SK-N-MC (cell line): ENCODE results near the gene CAAP1.

Experiments
- DNase-seq: peaks from one replicate; pipeline ENCODE4 v3.0.0-alpha.2; 2011; ENCODE audit warnings: low read depth, low spot score
- H3K27ac ChIP-seq: fragments of 200-600 bp; sonication (generic); 2 replicates; pipeline ENCODE4 v1.5.1; 2016; ENCODE audit warnings: mixed run types
- H3K36me3 ChIP-seq: fragments of 200-600 bp; sonication (generic); 2 replicates; pipeline ENCODE4 v1.6.1; 2017; ENCODE audit warnings: antibody characterized with exemption, low read length, mixed read lengths; ENCODE audit not compliant: insufficient read depth
- H3K4me3 ChIP-seq: fragments of 200-600 bp; sonication (generic); 2 replicates; pipeline ENCODE4 v1.5.1; 2016
- H3K9ac ChIP-seq: fragments of 200-600 bp; sonication (generic); 2 replicates; pipeline ENCODE4 v1.8.0; 2017; ENCODE audit warnings: mixed run types, mixed read lengths; ENCODE audit not compliant: insufficient read length
- H3K9me3 ChIP-seq: fragments of 200-600 bp; sonication (generic); 2 replicates; pipeline ENCODE4 v1.6.1; 2017; ENCODE audit warnings: low read depth, mild to moderate bottlenecking, antibody characterized with exemption, low read length, moderate library complexity, mixed read lengths
- EZH2 ChIP-seq: fragments of 200-600 bp; sonication (generic); IDR thresholded peaks from one replicate; pipeline ENCODE4 v1.6.1; 2017; ENCODE audit warnings: antibody characterized with exemption
- FOXP2 ChIP-seq: optimal IDR thresholded peaks from 2 replicates; pipeline ENCODE3; 2011; ENCODE audit warnings: mild to moderate bottlenecking, moderate library complexity; ENCODE audit not compliant: insufficient read depth; ENCODE audit errors: extremely low read length, control extremely low read depth
- POLR2AphosphoS5 ChIP-seq: IDR thresholded peaks from 2 replicates; pipeline ENCODE4 v1.6.1; 2012; ENCODE audit warnings: mild to moderate bottlenecking, low read depth, low read length, borderline replicate concordance

Gene CAAP1

DNA sequence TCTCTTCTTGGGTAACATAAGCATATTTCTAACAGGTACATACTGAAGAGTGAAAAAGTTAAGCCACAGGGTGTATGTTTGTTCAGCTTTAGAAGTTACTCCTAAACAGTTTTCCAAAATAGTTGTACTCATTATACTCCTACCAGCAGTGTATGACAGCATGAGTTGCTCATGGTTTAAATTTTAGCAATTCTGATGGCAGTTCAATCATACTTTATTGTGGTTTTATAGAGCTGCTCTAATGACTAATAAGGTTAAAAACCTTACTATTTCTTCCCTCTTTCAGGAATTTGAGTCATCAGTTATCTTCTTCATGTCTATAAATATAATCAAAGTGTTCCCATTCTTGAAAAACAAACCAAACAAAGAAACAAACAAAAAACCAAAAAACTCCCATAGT lies 81.5 kb downstream of the CAAP1 start:
- Histone ChIP-seq H3K36me3 (no peaks in the 10 kb centered on the region), H3K9me3 (no peaks in the 10 kb centered on the region), H3K27ac (no peak overlapping the region), H3K9ac (no peak overlapping the region), H3K4me3 (no peak overlapping the region)
- DNase-seq: no peak
- no peak for TF ChIP-seq EZH2
- no peak for TF ChIP-seq FOXP2
- TF ChIP-seq POLR2AphosphoS5: no peak

DNA sequence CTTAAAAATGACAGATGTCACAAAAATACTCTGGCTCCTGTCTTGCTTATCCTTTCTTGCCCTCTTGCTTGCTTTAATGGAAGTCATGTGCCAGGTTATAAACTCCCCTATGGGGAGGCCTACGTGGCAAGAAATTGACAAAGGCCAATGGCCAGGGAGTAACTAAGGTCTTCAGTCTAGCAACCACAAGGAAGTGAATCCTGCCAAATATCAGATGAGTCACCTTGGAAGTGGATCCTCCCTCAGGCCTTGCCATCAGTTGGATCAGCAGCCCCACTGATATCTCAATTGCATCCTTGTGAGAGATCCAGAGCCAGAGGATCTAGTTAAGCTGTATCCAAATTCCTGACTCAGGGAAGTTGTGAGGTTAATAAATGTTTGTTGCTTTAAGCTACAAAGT lies 82.8 kb downstream of the CAAP1 start:
- H3K4me3 ChIP-seq: no peak overlapping the region
- H3K9me3 ChIP-seq: no peaks in the 10 kb centered on the region
- TF ChIP-seq EZH2 (no peak), FOXP2 (no peak), POLR2AphosphoS5 (no peak)
- DNase-seq: no peak
- no peaks in the 10 kb centered on the region for H3K36me3 ChIP-seq
- H3K27ac ChIP-seq: no peak overlapping the region
- no peak overlapping the region for H3K9ac ChIP-seq

DNA sequence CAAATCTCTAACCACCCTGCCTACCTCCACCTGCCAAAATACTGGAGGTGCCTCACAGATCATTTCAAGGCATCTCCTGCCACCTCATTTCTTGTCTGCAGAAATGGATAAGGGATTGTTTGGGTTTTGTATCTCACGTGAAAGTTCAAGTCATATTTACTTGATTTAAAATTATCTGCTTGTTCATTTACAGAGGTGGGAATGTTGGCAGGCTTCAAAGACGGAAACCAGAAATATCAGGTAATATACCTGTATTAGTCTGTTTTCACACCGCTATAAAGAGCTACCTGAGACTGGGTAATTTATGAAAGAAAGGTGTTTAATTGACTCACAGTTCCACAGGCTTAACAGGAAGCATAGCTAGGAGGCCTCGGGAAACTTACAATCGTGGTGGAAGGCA lies 85.4 kb downstream of the CAAP1 start:
- no peak for DNase-seq
- H3K9ac ChIP-seq: no peak overlapping the region
- H3K36me3 ChIP-seq: no peaks in the 10 kb centered on the region
- no peak for TF ChIP-seq POLR2AphosphoS5
- TF ChIP-seq FOXP2: no peak
- no peak for TF ChIP-seq EZH2
- no peaks in the 10 kb centered on the region for H3K9me3 ChIP-seq
- no peak overlapping the region for H3K4me3 ChIP-seq
- no peak overlapping the region for H3K27ac ChIP-seq

DNA sequence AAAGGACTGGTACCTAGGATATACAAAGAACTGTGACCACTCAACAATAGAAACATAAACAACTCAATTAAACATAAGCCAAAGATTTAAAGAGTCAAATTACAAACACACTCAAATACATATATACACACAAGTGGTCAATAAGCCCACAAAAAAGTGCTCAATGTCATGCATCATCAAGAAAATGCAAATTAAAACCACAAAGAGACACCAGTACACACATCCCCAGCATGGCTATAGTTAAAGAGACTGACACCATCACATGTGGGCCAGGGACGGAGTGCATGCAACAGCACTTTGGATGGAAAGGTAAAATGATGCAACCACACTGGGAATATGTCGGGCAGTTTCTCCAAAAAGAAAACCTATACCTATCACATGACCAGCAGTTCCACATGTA lies 89.7 kb downstream of the CAAP1 start:
- no peak overlapping the region for H3K27ac ChIP-seq
- DNase-seq: no peak
- no peak overlapping the region for H3K4me3 ChIP-seq

DNA sequence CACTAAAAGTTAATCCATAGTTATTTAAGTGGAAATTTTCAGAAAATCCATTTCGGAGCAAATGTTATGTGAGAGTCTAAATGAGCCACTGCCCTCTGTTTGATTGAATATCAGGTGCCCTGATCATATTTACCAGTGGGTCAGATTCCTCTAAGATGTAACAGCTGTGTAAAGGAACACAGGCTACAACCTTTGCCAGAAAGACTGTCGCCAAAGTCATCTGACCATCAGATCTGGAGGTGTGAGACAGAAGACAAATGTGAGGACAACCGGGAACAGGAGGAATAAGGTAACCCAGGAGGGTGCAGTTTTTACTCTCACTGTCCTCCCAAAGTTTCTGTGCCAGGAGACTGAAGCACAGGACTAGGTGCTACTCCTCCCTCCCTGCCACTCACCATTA lies 90.8 kb downstream of the CAAP1 start:
- H3K36me3 ChIP-seq: no peaks in the 10 kb centered on the region
- no peak overlapping the region for H3K27ac ChIP-seq
- TF ChIP-seq EZH2 (no peak), POLR2AphosphoS5 (no peak), FOXP2 (no peak)
- H3K9me3 ChIP-seq: no peaks in the 10 kb centered on the region
- no peak for DNase-seq
- no peak overlapping the region for H3K9ac ChIP-seq
- no peak overlapping the region for H3K4me3 ChIP-seq

More for the DNA sequence above, 89.7 kb downstream of the CAAP1 start:
- Histone ChIP-seq H3K9ac (no peak overlapping the region), H3K9me3 (no peaks in the 10 kb centered on the region), H3K36me3 (no peaks in the 10 kb centered on the region)
- TF ChIP-seq POLR2AphosphoS5: no peak
- TF ChIP-seq FOXP2: no peak
- no peak for TF ChIP-seq EZH2

DNA sequence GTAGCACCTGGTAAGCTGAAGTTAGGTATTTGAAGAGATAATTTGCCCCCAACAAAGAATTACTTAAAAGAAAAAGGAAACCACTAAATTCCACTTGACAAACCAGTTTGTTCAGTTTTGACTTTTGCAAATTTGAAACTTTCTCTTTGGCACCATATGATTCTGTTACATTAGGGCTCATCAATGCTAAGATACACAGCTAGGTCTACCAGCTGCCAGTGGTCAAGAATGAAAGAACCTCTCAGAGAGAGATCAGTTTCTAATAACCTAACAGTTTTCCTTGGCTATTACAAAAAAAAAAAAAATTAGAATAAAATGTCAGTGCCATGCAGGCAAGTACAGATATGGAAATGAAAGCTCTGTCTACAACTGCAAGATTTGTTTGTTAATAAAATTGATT lies 92.3 kb downstream of the CAAP1 start:
- Histone ChIP-seq H3K9me3 (no peaks in the 10 kb centered on the region), H3K36me3 (no peaks in the 10 kb centered on the region), H3K27ac (no peak overlapping the region), H3K4me3 (no peak overlapping the region), H3K9ac (no peak overlapping the region)
- TF ChIP-seq FOXP2: no peak
- TF ChIP-seq POLR2AphosphoS5: no peak
- no peak for TF ChIP-seq EZH2
- no peak for DNase-seq

DNA sequence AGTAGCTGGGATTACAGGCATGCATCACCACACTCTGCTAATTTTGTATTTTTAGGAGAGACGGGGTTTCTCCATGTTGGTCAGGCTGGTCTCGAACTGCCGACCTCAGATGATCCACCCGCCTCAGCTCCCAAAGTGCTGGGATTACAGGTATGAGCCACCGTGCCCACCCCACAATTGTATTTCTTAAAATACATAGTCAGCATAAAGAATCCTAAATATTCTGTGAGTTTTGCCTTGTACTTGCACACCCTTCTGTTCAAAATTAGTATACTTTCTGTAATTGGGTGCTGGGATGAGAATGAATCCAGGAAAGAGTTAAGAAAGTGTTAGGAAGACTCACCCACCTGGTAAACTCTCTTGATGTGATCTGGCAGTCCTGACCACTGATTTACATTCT lies 101.3 kb downstream of the CAAP1 start:
- H3K4me3 ChIP-seq: no peak overlapping the region
- TF ChIP-seq POLR2AphosphoS5: no peak
- no peak for TF ChIP-seq EZH2
- H3K27ac ChIP-seq: no peak overlapping the region
- peaks cover 3% of the 10 kb centered on the region; the same call in 1 of the 2 replicates for H3K9me3 ChIP-seq
- DNase-seq: no peak
- no peak overlapping the region for H3K9ac ChIP-seq
- no peaks in the 10 kb centered on the region for H3K36me3 ChIP-seq
